ENCODE results near the gene RSRC1. TPM values are rescaled to one million over a fixed set of nuclear protein-coding genes. Genes with fewer than 3 reads are reported as not detected.

RSRC1 gene
- total and polyA plus RNA-seq, 2 of the 8 experiments (the other 6 are each of a cell fraction or from before 2014, with no cell fraction given), result 2.0 to 27.9 TPM

DNA sequence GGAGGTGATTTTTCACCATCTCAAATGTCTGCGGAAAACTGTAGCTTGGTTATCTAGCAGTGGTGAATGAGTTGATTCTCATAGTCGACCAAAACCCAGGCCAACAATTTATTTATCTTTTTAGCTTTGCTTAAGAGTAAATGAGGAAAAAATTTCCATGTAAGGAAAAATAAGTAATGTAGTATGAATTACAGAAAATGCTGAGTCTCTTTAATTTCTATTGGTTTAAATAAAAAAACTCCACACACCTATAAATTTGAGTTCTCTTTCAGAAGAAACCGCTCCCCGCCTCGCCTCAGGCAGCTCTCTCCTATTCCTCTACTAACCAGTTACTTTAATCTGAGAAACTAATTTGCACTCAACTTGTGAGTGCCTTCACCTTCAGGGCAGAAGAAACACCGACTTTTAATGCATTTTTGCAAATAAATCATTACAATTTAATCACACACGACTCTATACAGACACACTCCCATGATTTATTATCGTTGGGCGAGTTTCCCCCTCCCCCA, 540 bp upstream of the RSRC1 start (continued):
- TF ChIP-seq, protein P1, sequence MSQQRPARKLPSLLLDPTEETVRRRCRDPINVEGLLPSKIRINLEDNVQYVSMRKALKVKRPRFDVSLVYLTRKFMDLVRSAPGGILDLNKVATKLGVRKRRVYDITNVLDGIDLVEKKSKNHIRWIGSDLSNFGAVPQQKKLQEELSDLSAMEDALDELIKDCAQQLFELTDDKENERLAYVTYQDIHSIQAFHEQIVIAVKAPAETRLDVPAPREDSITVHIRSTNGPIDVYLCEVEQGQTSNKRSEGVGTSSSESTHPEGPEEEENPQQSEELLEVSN (IDR thresholded peaks at IDR 0.05), result no peak
- TF ChIP-seq MAFK (IDR thresholded peaks at IDR 0.05; ENCODE audit: low read depth, low read length) (no peak), RBBP5 (IDR thresholded peaks at IDR 0.05; ENCODE audit: borderline replicate concordance, low read depth, low read length) (no peak), SRF (IDR thresholded peaks at IDR 0.05; ENCODE audit: low read depth, low read length) (no peak), RAD21 (IDR thresholded peaks at IDR 0.05 in 1 of 2, conservative IDR thresholded peaks at IDR 0.05 in 1 of 2; ENCODE audit: low read depth in 2 of 2, low read length in 2 of 2) (no peak), GABPA (IDR thresholded peaks at IDR 0.05; ENCODE audit: borderline replicate concordance, insufficient read depth, low read length) (no peak), SIRT6 (IDR thresholded peaks at IDR 0.05; ENCODE audit: low read length) (no peak)

All from H1 (cell line).